Bronchial epithelial cell (primary cell): ENCODE results near the gene PLA2G4D. TPM values are rescaled to one million over a fixed set of nuclear protein-coding genes. Genes with fewer than 3 reads are reported as not detected.
A peak's percentile ranks its signal among the peaks of the same experiment; 100 is the strongest.

Experiments used
- DNase-seq: peaks from one replicate; pipeline ENCODE4 v3.0.0-alpha.2; 2010; ENCODE audit warnings: low read depth
- FAIRE-seq: peaks from 2 replicates; lab custom pipeline; 2011; peaks lifted over from hg19 to GRCh38; lab: Jason Lieb, UNC
- H3K27me3 ChIP-seq: 2 replicates; pipeline ENCODE4 v1.5.1; 2011; ENCODE audit warnings: low read length; ENCODE audit not compliant: control insufficient read depth, insufficient read depth
- H3K36me3 ChIP-seq: 2 replicates; pipeline ENCODE4 v1.5.1; 2011; ENCODE audit warnings: low read length; ENCODE audit not compliant: control insufficient read depth, insufficient read depth
- H3K4me3 ChIP-seq: 2 replicates; pipeline ENCODE4 v1.5.1; 2011; ENCODE audit warnings: mild to moderate bottlenecking, low read depth, low read length, control low read depth
- CTCF ChIP-seq: IDR thresholded peaks from 2 replicates; pipeline ENCODE4 v1.5.1; 2011; ENCODE audit warnings: mild to moderate bottlenecking, moderate library complexity, low read length, control low read depth, inconsistent platforms; ENCODE audit not compliant: insufficient read depth, severe bottlenecking
- total RNA-seq: library from RNA; depleted of rRNA; stranded (reverse); fragments of >200 nt; gene quantifications from 2 replicates; pipeline ENCODE4 v1.2.1, GENCODE V29; 2014

PLA2G4D gene
- total RNA-seq, 1 donor from 2014 or later = under 0.01 TPM

- FAIRE-seq = no peak
- H3K27me3 ChIP-seq = peaks cover 1% of the 10 kb centered on the region
- no peaks in the 10 kb centered on the region for H3K36me3 ChIP-seq
- no peak for TF ChIP-seq CTCF
- peak; percentile 31 for DNase-seq
- H3K4me3 ChIP-seq = no peak overlapping the region
Observed at GRCh38 chr15:42080186-42080918, 14.0 kb downstream of the PLA2G4D start.

- Histone ChIP-seq H3K27me3 (peaks cover 1% of the 10 kb centered on the region), H3K36me3 (no peaks in the 10 kb centered on the region), H3K4me3 (no peak overlapping the region)
- FAIRE-seq (no peak), DNase-seq (no peak)
- no peak for TF ChIP-seq CTCF
Observed at GRCh38 chr15:42079401-42079908, 14.9 kb downstream of the PLA2G4D start.

- no peak for FAIRE-seq
- TF ChIP-seq CTCF = no peak
- no peak for DNase-seq
- Histone ChIP-seq H3K4me3 (no peak overlapping the region), H3K27me3 (peaks cover 1% of the 10 kb centered on the region), H3K36me3 (no peaks in the 10 kb centered on the region)
Observed at GRCh38 chr15:42078903-42079302, 15.5 kb downstream of the PLA2G4D start.

- FAIRE-seq (no peak), DNase-seq (no peak)
- TF ChIP-seq CTCF = no peak
- H3K4me3 ChIP-seq = no peak overlapping the region
- H3K36me3 ChIP-seq = no peaks in the 10 kb centered on the region
- peaks cover 1% of the 10 kb centered on the region for H3K27me3 ChIP-seq
Observed at GRCh38 chr15:42077689-42078088, 16.7 kb downstream of the PLA2G4D start.

- TF ChIP-seq CTCF = no peak
- no peak overlapping the region for H3K4me3 ChIP-seq
- H3K36me3 ChIP-seq = no peaks in the 10 kb centered on the region
- H3K27me3 ChIP-seq = no peaks in the 10 kb centered on the region
- peak; percentile 36 for DNase-seq
- no peak for FAIRE-seq
Observed at GRCh38 chr15:42073418-42073817, 20.9 kb downstream of the PLA2G4D start.
